HG03159 (cell line): ENCODE data around the gene EYA2.

Source experiments
- ATAC-seq: cut with Tn5 transposase; IDR thresholded peaks from one replicate; pipeline ENCODE4 v1.9.1; 2021; ENCODE audit warnings: mild to moderate bottlenecking, moderate library complexity; ENCODE audit not compliant: unreplicated experiment

The EYA2 gene

DNA sequence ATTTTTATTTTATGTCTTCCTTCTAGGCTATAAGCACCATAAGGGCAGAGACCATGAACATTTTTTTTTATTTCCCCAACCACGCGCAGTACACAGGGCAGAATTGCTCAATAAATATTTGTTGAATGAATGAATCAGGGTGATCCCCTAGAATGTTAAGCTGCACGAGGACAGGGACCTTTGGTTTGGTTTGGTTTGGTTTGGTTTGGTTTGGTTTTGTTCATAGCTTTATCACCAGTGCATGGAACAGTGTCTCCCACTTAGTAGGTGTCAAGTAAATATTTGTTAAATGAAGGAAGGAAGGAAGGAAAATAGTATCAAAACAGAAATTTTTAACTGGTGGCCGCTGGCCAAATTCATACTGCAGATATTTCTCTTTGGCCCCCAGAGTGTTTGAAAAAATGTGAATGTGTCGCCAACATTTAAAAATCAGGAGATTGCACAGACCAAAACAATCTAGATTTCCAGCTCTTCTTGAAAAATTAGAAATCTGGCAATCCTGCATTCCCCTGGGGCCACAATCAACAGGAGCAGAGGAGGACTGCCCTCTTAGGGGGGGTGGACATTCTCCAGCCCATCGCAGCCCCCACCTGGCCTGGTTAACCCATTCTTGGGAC lies 205.3 kb downstream of the EYA2 start:
- no peak for ATAC-seq

DNA sequence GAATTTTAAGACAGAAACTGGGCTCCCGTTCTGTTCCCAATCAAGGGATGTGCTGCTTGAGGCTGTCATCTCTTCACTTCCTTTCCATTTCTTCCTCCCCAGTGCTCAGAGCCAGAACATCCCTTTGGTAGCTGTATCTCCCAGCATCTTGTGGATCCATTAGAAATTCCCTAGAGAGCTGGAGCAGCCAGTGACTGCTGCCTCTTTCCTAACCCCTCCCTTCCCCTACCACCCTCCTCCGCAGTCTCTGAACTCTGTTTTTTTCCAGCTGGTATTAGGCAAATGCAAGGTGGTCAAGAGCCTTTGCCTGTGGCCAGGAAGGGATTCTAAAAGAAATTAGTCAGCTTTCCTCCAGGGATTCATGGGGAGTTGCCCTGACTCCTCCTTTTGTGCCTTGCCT lies 208.0 kb downstream of the EYA2 start:
- no peak for ATAC-seq

DNA sequence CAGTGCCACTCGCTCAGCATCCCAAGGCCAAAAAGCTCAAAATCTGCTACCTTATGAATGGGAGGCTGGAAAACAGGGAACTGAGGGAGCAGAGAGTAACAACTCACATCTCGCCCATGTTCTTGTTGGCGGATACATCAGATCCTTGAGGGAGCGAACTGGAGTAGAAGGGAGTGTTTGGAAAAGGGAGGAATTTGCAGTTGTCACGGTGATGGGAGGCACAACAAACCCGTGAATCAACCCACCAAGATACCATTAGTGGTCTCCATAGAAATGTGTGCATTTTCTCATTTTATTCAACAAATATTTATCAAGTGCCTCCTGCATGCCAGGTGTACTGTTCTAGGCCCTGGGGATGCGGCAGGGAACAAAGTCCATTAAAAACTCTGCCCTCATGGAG lies 212.1 kb downstream of the EYA2 start:
- no peak for ATAC-seq

DNA sequence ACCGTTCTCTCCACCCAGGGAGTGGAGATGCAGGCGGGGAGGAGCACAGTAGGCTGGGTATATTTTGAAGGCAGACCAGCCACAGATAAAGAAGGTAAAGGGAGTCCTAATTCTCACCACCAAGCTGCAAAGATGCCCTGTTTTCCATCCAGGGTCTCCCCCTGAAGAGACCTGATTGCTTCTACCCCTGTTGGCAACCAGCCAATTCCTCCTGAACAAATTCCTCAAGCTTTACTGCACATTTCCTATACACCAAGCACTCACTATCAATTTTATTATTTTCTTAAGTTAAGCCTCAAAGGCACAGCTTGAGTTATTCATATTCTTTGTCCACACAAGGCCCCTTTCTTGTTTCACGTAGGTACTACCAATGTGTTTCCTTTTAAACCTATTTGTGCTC lies 214.4 kb downstream of the EYA2 start:
- ATAC-seq, result no peak

DNA sequence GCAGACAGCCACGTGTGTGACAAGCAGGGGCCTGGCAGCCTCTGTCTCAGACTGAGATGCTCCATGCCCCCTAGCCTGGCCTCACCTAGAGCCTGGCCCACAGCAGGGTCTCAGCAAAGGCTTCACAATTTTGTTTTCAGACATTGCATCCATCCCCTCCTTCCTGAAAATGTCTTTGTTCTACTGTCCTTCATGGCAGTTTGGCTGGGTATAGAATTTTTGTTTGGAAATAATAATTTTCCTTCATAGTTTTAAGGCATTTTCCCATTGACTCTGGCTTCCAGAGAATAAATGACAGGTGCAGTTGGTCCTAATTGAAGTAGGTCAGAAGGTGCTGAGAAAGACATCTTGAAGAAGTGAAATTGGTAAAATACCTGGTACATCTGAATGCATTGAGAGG lies 216.2 kb downstream of the EYA2 start:
- no peak for ATAC-seq

DNA sequence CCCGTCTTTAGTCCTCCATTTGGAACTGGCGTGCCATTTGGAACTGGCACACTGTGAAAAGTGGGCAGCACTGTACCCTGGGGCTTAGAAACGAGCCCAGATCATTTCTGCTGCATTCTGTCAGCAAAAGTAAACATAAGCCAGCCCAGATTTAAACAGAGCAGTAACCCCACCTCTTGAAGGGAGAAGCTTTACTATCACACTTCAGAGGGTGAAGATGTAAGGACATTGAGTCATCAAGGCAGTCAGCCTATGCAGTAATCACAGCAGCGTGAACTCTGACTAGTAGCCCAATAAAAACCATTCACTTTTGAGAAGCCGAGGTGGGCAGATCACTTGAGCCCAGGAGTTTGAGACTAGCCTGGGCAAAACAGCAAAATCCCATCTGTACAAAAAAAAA lies 216.9 kb downstream of the EYA2 start:
- no peak for ATAC-seq

DNA sequence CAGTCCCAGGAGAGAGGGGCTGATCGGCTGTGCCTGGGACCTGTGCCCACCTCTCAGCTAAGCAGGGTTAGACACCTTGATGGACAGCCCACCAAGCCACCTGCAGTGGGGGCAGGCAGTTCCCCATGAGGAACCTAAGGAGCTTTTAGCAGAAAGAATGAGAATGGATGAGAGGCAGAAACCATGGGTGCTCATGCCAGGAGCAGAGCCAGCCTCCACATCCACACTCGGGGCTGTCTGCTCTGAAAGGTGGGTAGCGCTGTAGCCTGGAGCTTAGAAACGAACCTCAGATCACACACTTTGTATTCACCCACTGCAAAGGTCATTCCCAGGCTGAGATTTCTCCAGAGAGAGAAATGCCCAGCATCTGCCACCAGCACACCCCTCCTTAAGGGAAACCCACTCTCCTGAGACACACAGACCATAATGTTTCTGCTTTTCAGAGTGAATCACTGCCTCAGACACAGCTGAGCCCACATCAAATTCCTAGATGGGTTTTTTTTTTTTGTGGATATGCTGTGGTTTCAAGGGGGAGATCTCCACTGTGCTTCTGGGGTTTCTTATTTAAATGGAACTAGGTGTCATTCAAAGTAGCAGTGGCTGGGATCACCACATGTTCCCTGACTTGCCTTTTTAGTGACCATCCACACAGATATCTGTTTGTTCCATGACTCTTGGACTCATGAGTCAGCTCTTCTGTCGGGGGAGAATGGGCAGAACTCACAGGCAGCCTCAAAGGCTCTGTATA lies 218.9 kb downstream of the EYA2 start:
- no peak for ATAC-seq

DNA sequence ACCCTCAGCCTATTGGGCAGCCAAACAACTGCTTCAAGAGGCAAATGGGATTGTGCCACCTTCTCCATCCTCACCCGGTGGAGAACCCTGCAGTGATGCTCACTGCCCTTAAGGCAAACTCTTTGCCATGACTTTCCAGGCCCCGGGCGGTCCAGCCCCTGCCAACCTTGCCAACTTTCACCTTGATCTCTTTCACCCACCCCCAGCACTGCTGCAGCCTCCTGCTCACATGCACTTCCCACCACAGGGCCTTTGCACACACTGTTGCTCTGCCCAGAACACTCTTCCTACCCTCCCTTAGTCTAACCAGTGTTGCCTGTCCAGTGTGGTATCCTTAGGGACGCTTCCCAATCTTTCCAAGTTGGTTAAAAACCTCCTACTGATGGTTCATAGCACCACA lies 221.1 kb downstream of the EYA2 start:
- ATAC-seq, result no peak

DNA sequence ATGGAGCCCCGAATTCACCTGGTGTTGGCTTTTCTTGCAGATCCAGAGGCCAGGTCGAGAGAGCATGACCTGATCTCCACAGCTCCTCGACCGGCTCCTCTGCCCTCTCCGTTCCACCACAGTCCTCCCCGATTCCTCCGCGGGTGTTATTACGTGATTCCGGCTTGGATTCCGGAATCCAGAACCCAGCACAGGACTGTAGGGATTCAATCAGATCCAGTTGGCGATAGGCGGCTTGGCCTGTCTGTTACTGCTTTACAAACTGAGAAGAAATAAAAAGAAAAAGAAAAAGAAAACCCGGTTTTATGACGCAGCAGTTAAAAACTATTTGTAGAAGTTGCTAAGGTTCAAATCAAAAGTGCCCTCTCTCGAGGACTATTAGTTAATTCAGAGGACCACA lies 222.7 kb downstream of the EYA2 start:
- no peak for ATAC-seq

DNA sequence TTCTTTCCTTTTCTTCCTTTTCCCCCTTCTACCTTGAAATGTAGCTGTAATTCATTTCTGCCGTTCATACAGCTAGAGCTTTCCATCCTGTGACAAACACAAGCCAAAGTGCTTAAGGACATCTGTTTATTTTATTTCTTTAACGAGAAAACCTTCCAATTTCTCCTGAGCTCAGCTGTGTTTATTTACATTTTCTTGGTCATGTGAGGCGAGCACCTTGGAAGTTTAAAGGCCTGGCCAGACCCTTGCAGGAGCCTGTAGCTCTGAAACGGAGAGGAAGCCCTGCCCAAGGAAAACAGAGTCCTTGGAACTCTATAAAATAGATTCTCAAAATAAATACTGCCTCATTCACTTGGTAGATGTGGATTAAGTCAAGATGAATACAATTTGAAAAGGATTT lies 223.1 kb downstream of the EYA2 start:
- ATAC-seq, result no peak

DNA sequence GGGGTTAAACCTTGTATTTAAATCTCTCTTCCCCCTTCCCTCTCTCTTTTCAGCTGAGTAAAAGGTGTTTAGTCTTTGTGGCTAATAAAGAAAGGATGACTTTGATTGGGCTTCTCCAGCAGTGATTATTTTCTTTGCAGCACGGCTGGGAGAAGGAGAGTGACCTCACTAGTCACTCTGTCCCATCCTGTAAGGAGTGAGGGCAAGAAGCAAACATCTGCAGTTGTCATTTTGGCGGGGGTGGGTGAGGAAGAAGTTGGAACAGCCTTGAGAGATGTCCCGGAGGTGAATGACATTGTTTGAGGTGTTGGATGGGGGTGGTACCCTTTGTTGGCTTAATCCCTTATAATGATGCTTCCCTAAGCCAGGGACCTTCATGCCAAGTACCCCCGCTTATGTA lies 223.6 kb downstream of the EYA2 start:
- ATAC-seq, result no peak

DNA sequence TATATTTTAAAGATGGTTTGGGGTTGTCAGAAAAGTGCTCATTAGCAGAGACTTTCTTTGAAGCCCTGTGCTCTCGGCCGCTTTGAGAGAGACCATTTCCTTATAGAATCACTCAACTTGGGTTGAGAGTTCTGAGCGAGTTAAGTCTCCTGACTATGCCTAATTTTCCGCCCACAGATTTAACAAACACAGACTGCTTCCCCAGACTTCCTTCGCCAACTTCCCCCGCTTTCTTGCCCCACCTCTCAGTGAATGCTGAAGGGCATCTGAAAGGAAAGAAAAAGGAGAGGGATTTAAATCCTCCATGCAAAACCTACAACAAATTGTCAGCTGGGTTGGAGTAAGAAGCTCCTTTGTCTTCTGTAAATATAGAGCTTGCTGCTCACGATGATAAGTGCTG lies 224.0 kb downstream of the EYA2 start:
- ATAC-seq, result no peak

DNA sequence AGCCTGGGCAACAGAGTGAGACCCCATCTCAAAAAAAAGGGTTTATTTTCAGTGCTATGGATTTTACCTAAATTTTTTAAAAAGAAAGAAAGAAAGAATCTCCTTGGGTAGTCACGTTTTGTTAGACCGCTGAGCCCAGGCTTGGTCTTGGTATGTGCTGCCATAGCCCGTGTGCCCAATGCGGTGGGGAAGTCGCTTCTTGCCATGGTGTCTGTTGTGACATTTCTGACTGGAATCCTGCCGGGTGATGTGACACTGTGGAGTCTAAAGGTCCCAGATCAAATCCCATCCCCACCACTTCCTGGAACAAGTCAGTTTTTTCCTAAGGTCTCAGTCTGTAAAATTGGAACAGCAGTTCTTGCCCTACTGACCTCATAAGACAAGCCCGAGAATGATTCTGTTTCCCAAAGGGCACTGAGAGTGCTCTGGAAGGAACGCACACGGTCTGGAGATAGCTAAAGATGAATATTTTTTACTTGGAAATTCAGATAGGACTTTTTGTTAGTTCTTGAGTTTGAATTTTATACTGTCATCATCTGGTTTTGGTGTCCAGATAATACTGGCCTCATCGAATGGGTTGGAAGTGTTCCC lies 225.8 kb downstream of the EYA2 start:
- ATAC-seq, result no peak

DNA sequence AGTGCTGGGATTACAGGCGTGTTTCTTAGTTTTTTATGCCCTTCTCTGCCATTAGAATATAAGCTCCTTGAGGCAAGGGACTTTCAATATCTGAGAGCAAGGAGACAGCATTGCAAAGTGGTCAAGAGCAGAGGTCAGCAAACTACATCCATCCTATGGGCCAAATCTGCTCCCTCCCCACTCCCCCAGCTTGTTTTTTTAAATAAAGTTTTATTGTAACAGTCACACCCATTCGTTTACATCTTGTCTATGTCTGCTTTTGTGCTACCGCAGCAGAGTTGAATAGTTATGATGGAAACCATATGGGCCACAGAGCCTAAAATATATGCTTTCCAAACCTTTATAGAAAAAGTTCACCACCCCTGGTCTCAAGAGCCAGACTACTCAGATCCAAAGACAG lies 227.9 kb downstream of the EYA2 start:
- no peak for ATAC-seq

DNA sequence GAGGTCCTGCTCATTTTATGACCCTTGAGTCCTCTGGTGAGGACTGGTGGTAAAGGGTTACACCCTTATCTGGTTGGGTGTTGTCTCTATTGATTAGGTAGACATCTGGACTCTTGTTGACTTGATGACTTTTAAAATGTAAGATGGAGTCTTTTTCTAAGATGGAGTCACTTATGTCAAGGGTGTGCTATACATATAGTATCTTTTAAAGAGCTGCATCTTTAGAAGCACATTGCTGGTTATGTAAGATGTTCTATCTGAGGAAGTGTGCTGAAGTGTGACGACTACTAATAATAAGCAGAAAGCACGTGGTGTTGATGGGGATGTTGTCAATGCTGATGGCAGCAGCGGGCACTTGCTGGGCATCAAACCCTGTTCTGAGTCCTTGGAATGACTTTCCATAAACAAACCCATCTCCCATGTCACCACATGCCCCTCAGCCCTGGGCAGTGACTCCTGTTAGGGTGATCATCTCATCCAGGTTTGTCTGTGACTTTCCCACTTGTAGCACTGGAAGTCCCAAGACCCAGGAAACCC lies 229.6 kb downstream of the EYA2 start:
- ATAC-seq, result no peak

DNA sequence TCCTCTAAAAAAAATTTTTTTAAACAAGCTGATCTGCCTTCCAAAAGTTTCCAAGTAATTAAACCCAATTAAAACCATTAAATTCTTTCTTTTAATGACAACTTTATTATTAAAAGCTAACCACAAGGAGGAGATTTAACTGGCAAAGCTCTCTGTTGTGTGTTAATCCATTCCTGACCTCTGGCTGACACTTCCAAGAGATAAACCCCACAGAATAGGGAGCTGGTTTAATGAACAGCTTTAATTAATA lies 230.8 kb downstream of the EYA2 start:
- no peak for ATAC-seq

DNA sequence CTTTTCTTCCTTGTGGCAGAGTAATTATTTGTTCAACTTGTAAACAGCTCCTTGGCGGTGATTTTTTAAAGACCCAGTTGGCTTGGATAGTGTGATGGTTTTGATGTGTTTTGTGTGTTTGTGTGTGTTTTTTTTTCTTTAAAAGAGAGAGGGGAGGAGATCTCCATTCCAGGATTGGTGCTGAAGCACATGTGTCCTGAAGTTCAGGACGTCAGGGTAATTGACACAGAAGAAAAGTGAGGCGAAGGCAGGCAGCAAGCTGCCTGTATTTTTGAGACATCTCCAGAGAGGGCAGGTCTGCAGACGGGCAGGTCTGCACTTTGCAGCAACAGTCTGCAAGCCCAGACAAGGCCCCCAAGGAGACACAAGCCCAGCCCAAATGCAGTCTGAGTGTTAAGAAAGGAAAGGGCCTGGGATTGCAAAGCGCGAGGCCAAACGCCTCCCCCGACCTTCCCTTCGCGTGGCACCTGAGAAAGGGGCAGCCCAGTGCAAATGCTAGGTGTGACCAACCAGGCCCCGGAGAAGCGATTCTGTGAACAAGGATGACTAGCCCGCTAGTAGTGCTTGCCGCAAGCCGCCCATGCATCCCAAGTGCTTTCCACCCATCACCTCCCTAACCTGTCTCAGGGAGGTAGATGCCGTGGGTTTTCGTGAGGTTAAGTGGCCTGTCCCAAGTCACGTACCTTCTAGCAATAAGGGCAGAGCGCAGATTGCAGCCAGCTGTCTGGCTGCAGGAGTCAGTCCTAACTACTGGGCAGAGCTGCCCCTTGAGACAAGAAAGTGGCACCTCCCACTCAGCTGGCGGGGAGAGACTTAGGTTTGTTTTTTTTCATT lies 231.3 kb downstream of the EYA2 start:
- ATAC-seq, result no peak

DNA sequence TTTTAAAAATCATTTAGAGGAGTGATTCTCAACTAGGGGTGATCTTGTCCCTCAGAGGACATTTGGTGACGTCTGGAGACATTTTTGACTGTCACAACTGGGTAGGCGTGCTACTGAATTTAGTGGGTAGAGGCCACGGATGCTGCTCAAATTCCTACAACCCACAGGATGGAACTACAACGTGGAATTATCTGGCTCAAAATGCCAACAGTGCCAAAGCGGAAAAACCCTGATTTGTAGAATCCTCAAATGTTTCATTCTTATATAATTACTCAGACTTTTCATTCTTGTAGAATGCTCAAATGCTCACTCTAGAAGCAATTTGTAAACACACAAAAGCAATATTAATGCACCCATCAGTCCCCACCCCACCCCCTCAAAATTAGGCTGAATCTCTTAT lies 232.1 kb downstream of the EYA2 start:
- ATAC-seq, result no peak

DNA sequence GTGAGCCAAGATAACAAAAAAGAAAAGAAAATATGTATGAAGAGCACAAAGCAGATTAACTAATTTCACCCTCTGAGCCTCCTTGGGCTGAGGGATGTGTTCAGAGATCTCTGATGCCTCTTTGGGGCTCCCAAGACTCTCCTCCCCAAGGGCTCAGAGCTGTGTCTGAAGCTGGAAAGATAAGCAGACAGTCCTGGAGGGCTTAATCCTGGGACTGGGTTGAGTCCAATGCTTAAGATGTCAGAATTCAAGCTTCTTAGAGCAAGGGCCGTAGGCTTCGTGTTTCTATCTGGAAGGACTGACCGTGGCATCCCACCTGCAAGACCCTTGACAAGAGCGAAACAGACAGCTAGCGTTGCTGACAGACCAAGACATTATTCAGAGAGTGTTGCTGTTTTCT lies 232.9 kb downstream of the EYA2 start:
- ATAC-seq, result no peak

DNA sequence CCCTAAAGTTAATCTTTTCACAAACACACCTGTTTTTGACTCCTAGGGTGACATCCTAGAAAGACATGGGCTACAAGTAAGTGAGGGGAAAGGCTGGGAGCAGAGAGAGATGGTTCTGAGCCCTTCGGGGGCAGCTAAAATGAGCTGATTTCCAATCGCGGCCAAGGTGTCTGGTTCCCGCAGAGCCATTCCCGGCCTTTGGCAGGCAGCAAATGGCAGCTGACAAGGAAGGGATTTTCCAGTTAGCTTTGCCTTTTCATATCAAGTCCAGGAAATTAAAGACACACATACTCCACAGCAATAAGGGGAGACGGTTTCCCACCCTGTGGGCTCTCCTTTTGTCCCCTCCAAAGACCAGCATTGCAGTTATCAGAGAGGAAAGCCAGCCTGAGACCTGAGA lies 233.4 kb downstream of the EYA2 start:
- ATAC-seq, result no peak

DNA sequence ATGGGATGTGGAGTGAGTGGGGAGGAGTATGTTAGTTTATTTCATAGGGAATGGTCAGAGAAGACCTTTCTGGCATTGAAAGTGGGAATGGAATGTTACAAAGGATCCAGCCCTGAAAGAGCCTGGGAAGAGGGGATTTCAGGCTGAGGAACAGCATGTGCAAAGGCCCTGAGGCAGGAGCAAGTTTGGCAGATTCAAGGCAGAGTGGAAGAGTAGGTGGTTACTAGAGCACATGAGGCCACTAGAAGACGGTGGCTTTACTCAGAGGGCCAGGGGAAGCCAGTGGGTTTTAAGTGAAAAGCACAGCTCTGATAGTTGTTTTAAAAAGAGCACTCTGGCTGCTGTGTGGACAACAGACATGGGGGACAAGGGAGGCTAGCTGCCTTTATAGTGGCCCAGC lies 234.7 kb downstream of the EYA2 start:
- ATAC-seq, result no peak
